Measurements from ENCODE around the gene DCAF4L1.

GRCh38 chr4:41957634-41958033 lies 23.9 kb upstream of the DCAF4L1 start:
- TF ChIP-seq GATA3 (IDR thresholded peaks at IDR 0.05; ENCODE audit: low read depth, low read length), result no peak
- no peak for TF ChIP-seq GATA2 (IDR thresholded peaks at IDR 0.05; ENCODE audit: low read depth, low read length)
